SK-N-SH treated with all-trans-retinoic acid at 6 μM for 48 hours (cell line): ENCODE results near the gene EPHA8.

Source experiments
- ATAC-seq: fragments of 200-7000 bp; cut with Tn5 transposase; 3 replicates; pipeline ENCODE4 v1.9.1; 2020; ENCODE audit warnings: mild to moderate bottlenecking, moderate library complexity
- ARNTL ChIP-seq: fragments of 450-650 bp; formaldehyde crosslinking; IDR thresholded peaks from 2 replicates; pipeline ENCODE4 v1.5.0; 2020; ENCODE audit warnings: low read depth, mild to moderate bottlenecking, moderate library complexity, borderline replicate concordance
- BACH2 ChIP-seq: fragments of 250-450 bp; sonication (Bioruptor Pico); IDR thresholded peaks from 2 replicates; pipeline ENCODE4 v1.9.0; 2021; ENCODE audit warnings: mild to moderate bottlenecking, borderline replicate concordance
- CSDC2 ChIP-seq: fragments of 250-450 bp; sonication (Bioruptor Pico); IDR thresholded peaks from 2 replicates; pipeline ENCODE4 v1.5.0; 2020; ENCODE audit warnings: mild to moderate bottlenecking, moderate library complexity
- ESRRG ChIP-seq: fragments of 250-450 bp; sonication (Bioruptor Pico); IDR thresholded peaks from 2 replicates; pipeline ENCODE4 v1.6.1; 2021; ENCODE audit warnings: mild to moderate bottlenecking
- GLIS3 ChIP-seq: fragments of 250-450 bp; sonication (Bioruptor Pico); IDR thresholded peaks from 2 replicates; pipeline ENCODE4 v1.5.0; 2020; ENCODE audit warnings: mild to moderate bottlenecking, moderate library complexity
- ISL1 ChIP-seq: fragments of 250-450 bp; sonication (Bioruptor Pico); IDR thresholded peaks from 2 replicates; pipeline ENCODE4 v2.1.2; 2022; ENCODE audit warnings: mild to moderate bottlenecking, moderate library complexity
- PPARA ChIP-seq: fragments of 250-450 bp; sonication (Bioruptor Pico); IDR thresholded peaks from 2 replicates; pipeline ENCODE4 v1.5.0; 2020; ENCODE audit warnings: mild to moderate bottlenecking, borderline replicate concordance
- RARB ChIP-seq: fragments of 250-450 bp; sonication (Bioruptor Pico); IDR thresholded peaks from 2 replicates; pipeline ENCODE4 v1.8.0; 2021; ENCODE audit warnings: mild to moderate bottlenecking, moderate library complexity
- SNAI2 ChIP-seq: fragments of 250-450 bp; sonication (Bioruptor Pico); IDR thresholded peaks from 2 replicates; pipeline ENCODE4 v1.5.0; 2020; ENCODE audit warnings: mild to moderate bottlenecking, moderate library complexity
- TCF4 ChIP-seq: fragments of 250-450 bp; sonication (Bioruptor Pico); IDR thresholded peaks from 2 replicates; pipeline ENCODE4 v1.8.0; 2021; ENCODE audit warnings: mild to moderate bottlenecking, moderate library complexity, borderline replicate concordance
- TOX ChIP-seq: fragments of 250-450 bp; sonication (Bioruptor Pico); IDR thresholded peaks from 2 replicates; pipeline ENCODE4 v1.8.0; 2021; ENCODE audit warnings: mild to moderate bottlenecking, moderate library complexity, borderline replicate concordance
- ZC3H10 ChIP-seq: fragments of 250-450 bp; sonication (Bioruptor Pico); IDR thresholded peaks from 2 replicates; pipeline ENCODE4 v1.5.1; 2021; ENCODE audit warnings: mild to moderate bottlenecking, moderate library complexity
- ZFP3 ChIP-seq: fragments of 250-450 bp; sonication (Bioruptor Pico); IDR thresholded peaks from 2 replicates; pipeline ENCODE4 v1.5.0; 2020; ENCODE audit warnings: mild to moderate bottlenecking, moderate library complexity
- ZNF565 ChIP-seq: fragments of 450-650 bp; formaldehyde crosslinking; conservative IDR thresholded peaks from 2 replicates; pipeline ENCODE4 v1.5.0; 2020; ENCODE audit warnings: low read depth, mild to moderate bottlenecking, moderate library complexity
- ZNF70 ChIP-seq: fragments of 450-650 bp; formaldehyde crosslinking; IDR thresholded peaks from 2 replicates; pipeline ENCODE4 v1.5.0; 2020; ENCODE audit warnings: mild to moderate bottlenecking, moderate library complexity
- TF ChIP-seq, protein P1 (sequence below): fragments of 250-450 bp; sonication (Bioruptor Pico); IDR thresholded peaks from 2 replicates; pipeline ENCODE4 v1.5.1; 2021; ENCODE audit warnings: mild to moderate bottlenecking, moderate library complexity
- TF ChIP-seq, protein P2 (sequence below): fragments of 250-450 bp; sonication (Bioruptor Pico); IDR thresholded peaks from 2 replicates; pipeline ENCODE4 v1.5.1; 2020; ENCODE audit warnings: low read depth, mild to moderate bottlenecking, moderate library complexity
- TF ChIP-seq, protein P3 (sequence below): fragments of 250-450 bp; sonication (Bioruptor Pico); IDR thresholded peaks from 2 replicates; pipeline ENCODE4 v1.5.0; 2020; ENCODE audit warnings: mild to moderate bottlenecking, moderate library complexity
- TF ChIP-seq, protein P4 (sequence below): fragments of 250-450 bp; sonication (Bioruptor Pico); IDR thresholded peaks from 2 replicates; pipeline ENCODE4 v1.8.0; 2021; ENCODE audit warnings: low read depth, mild to moderate bottlenecking, moderate library complexity, borderline replicate concordance

EPHA8 gene

DNA sequence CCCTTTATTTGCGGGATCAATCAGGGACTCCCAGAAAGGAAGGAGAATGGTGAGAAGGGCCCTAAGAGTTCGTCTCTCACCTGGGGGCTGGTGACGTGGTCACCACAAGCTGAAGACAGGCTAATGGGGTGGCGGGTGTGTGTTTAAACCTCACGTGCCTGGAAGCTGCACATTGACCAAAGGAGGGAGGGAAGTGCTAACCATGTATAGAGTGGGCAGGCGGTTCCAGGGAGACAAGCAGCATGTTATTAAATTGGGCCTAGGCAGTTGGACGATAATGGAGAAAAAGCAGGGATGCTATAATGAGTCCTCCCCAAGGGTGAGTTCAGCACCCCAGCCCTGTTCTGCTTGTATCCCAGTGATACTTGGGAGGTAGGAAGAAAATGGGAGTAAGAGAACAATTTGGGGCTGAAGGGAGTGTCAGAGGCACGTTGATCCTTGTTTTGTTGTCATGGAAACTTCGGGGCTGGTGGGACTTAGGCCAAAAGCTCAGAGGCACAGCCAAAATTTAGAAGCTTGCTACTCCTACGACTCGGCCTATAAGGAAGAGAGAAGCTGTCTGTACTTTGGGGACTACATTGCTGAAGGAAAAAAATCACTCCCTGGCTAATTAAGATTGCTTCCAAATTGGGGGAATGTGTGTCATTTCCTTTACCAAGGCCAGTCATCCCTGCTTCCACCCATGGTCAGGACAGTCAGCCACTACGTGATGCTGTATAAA is 33.2 kb upstream of the EPHA8 start (continued):
- TF ChIP-seq, protein P1, sequence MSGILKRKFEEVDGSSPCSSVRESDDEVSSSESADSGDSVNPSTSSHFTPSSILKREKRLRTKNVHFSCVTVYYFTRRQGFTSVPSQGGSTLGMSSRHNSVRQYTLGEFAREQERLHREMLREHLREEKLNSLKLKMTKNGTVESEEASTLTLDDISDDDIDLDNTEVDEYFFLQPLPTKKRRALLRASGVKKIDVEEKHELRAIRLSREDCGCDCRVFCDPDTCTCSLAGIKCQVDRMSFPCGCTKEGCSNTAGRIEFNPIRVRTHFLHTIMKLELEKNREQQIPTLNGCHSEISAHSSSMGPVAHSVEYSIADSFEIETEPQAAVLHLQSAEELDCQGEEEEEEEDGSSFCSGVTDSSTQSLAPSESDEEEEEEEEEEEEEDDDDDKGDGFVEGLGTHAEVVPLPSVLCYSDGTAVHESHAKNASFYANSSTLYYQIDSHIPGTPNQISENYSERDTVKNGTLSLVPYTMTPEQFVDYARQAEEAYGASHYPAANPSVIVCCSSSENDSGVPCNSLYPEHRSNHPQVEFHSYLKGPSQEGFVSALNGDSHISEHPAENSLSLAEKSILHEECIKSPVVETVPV (CRISPR knock-in tag) = no peak
- TF ChIP-seq CSDC2 (CRISPR knock-in tag) (no peak), ESRRG (CRISPR knock-in tag) (no peak)
- TF ChIP-seq, all 23 proteins: peak for 0

DNA sequence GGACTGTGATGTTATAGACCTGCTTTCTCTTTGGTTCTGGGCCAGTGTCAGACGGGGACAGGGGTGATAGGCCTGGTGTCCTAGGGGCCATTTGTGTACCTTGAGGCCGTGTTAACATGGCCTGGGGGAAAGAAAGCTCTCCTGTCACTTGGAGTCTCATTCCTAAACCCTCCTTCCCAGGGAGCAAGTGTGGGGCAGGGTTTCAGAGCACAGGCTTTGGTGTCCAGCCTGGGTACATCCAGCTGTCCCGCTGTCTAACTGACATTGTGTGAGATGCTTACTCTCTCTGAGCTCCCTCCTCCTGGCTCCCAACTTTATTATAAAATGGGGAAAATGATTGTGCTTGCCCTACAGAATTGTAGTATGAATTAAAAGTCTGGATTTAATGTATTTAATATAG is 32.6 kb upstream of the EPHA8 start:
- ATAC-seq = no peak
- TF ChIP-seq ISL1 = no peak
- no peak for TF ChIP-seq ZNF70 (CRISPR knock-in tag)

DNA sequence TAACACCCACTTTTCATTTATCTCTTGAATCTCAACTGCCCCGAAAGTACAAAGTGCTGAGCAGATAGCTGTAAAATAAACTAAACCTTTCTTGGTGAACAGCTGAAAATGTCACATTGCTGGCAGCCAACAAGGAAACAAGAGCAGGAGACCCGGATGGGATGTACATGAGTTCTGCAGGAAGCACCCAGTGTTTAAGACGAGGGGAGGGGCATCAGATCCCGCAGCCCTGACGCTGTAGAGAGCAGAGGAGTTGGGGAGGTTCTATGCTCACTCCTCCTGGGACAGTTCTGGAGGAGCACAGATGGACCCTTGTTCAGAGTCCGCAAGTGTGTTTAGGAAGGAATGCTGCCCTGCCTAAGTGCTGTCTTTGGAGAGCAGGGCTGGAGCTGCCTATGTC is 32.0 kb upstream of the EPHA8 start:
- TF ChIP-seq GLIS3 (CRISPR knock-in tag) (no peak), ZNF70 (CRISPR knock-in tag) (no peak), TCF4 (no peak), TOX (CRISPR knock-in tag) (no peak)
- TF ChIP-seq, protein P2, sequence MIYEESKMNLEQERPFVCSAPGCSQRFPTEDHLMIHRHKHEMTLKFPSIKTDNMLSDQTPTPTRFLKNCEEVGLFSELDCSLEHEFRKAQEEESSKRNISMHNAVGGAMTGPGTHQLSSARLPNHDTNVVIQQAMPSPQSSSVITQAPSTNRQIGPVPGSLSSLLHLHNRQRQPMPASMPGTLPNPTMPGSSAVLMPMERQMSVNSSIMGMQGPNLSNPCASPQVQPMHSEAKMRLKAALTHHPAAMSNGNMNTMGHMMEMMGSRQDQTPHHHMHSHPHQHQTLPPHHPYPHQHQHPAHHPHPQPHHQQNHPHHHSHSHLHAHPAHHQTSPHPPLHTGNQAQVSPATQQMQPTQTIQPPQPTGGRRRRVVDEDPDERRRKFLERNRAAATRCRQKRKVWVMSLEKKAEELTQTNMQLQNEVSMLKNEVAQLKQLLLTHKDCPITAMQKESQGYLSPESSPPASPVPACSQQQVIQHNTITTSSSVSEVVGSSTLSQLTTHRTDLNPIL = no peak
- TF ChIP-seq, protein P3, sequence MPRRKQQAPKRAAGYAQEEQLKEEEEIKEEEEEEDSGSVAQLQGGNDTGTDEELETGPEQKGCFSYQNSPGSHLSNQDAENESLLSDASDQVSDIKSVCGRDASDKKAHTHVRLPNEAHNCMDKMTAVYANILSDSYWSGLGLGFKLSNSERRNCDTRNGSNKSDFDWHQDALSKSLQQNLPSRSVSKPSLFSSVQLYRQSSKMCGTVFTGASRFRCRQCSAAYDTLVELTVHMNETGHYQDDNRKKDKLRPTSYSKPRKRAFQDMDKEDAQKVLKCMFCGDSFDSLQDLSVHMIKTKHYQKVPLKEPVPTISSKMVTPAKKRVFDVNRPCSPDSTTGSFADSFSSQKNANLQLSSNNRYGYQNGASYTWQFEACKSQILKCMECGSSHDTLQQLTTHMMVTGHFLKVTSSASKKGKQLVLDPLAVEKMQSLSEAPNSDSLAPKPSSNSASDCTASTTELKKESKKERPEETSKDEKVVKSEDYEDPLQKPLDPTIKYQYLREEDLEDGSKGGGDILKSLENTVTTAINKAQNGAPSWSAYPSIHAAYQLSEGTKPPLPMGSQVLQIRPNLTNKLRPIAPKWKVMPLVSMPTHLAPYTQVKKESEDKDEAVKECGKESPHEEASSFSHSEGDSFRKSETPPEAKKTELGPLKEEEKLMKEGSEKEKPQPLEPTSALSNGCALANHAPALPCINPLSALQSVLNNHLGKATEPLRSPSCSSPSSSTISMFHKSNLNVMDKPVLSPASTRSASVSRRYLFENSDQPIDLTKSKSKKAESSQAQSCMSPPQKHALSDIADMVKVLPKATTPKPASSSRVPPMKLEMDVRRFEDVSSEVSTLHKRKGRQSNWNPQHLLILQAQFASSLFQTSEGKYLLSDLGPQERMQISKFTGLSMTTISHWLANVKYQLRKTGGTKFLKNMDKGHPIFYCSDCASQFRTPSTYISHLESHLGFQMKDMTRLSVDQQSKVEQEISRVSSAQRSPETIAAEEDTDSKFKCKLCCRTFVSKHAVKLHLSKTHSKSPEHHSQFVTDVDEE (CRISPR knock-in tag) = no peak
- TF ChIP-seq, protein P4, sequence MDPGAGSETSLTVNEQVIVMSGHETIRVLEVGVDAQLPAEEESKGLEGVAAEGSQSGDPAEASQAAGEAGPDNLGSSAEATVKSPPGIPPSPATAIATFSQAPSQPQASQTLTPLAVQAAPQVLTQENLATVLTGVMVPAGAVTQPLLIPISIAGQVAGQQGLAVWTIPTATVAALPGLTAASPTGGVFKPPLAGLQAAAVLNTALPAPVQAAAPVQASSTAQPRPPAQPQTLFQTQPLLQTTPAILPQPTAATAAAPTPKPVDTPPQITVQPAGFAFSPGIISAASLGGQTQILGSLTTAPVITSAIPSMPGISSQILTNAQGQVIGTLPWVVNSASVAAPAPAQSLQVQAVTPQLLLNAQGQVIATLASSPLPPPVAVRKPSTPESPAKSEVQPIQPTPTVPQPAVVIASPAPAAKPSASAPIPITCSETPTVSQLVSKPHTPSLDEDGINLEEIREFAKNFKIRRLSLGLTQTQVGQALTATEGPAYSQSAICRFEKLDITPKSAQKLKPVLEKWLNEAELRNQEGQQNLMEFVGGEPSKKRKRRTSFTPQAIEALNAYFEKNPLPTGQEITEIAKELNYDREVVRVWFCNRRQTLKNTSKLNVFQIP (CRISPR knock-in tag) = no peak
- ATAC-seq = no peak

DNA sequence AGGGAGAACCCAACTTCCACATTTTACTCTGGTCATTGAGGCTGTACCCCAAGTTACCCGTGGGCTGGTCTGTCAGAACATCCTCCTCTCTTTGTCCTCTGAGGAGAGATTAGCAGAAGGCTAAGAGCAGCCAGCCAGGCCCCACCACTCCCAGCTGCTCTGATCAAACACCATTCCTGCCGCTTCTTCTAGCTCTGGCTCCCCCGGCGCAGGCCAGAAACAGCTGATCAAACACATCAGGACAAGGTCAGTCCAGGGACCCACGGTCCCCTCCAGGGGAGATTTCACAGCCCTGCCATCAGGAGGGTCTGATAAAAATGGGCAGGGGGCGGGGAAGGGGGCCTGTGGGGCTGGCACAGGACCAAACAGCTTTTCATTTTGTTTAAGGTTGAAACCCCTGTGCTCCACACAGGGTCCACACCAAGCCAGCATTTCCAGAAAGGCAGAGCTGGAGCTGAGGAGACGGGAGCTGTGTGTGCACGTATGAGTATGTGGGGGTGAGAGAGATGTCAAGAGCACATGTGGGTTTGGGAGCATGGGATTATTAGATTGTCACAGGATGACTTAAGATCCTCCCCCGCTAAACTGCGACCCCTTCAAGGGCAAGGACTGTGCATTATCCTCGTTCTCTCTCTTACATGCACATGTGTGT is 29.9 kb upstream of the EPHA8 start:
- ATAC-seq = no peak

More for the DNA sequence above, 29.9 kb upstream of the EPHA8 start:
- TF ChIP-seq, protein P1 (CRISPR knock-in tag) = no peak
- no peak for TF ChIP-seq RARB (CRISPR knock-in tag)
- no peak for TF ChIP-seq CSDC2 (CRISPR knock-in tag)
- TF ChIP-seq SNAI2 (CRISPR knock-in tag) = no peak
- TF ChIP-seq GLIS3 (CRISPR knock-in tag) = no peak
- TF ChIP-seq, protein P2 = no peak
- no peak for TF ChIP-seq ZC3H10
- TF ChIP-seq, protein P3 (CRISPR knock-in tag) = no peak
- no peak for TF ChIP-seq ARNTL (CRISPR knock-in tag)
- no peak for TF ChIP-seq ZFP3 (CRISPR knock-in tag)
- no peak for TF ChIP-seq ZNF565
- no peak for TF ChIP-seq PPARA
- no peak for TF ChIP-seq ESRRG (CRISPR knock-in tag)
- no peak for TF ChIP-seq BACH2
- no peak for TF ChIP-seq ZNF70 (CRISPR knock-in tag)
